HEK293 (cell line): ENCODE measurements around the gene ADAM19.

ENCODE experiments used
- CTCF ChIA-PET: fragments of 350-600 bp; formaldehyde crosslinking; extraction: SDS; loops from one replicate; lab custom pipeline; 2021; ENCODE audit warnings: antibody characterized with exemption; lab: Yijun Ruan, JAX
- POLR2A ChIA-PET: fragments of 300-600 bp; formaldehyde crosslinking; extraction: SDS; loops from one replicate; lab custom pipeline; 2020; ENCODE audit warnings: antibody characterized with exemption, inconsistent platforms; lab: Yijun Ruan, JAX
- H3K27ac ChIP-seq: fragments of 200-500 bp; sonication (Bioruptor generic); 2 replicates; pipeline ENCODE4 v1.5.1; 2014; ENCODE audit warnings: low read depth, low read length, control low read depth, inconsistent platforms; ENCODE audit errors: extremely low read depth
- H3K36me3 ChIP-seq, 2 experiments: fragments of 200-500 bp in 1 of 2; sonication (Bioruptor generic) in 1 of 2; 1 replicate in 1 of 2; 2 replicates in 1 of 2; pipeline ENCODE4 v1.5.1; 2014 to 2017; ENCODE audit warnings: inconsistent platforms in 2 of 2, low read length in 2 of 2; ENCODE audit not compliant: control insufficient read depth in 2 of 2, insufficient read depth in 1 of 2
- H3K4me1 ChIP-seq: fragments of 200-500 bp; sonication (Bioruptor generic); 2 replicates; pipeline ENCODE4 v1.5.1; 2014; ENCODE audit warnings: mild to moderate bottlenecking, low read length, inconsistent platforms; ENCODE audit not compliant: control insufficient read depth, insufficient read depth
- H3K4me3 ChIP-seq: 2 replicates; pipeline ENCODE4 v1.5.1; 2011; ENCODE audit warnings: low read depth, mild to moderate bottlenecking, control low read depth, low read length, moderate library complexity
- H3K9me3 ChIP-seq: fragments of 200-500 bp; sonication (Bioruptor generic); 2 replicates; pipeline ENCODE4 v1.5.1; 2014; ENCODE audit warnings: low read depth, low read length, inconsistent platforms; ENCODE audit not compliant: control insufficient read depth, insufficient read depth
- GLI4 ChIP-seq: fragments of 450-650 bp; formaldehyde crosslinking; IDR thresholded peaks from 2 replicates; pipeline ENCODE4 v1.5.1; 2016; ENCODE audit warnings: missing biosample characterization, missing genetic modification characterization
- GLIS1 ChIP-seq: fragments of 450-650 bp; formaldehyde crosslinking; IDR thresholded peaks from 2 replicates; pipeline ENCODE4 v1.5.1; 2016; ENCODE audit warnings: missing biosample characterization, missing genetic modification characterization
- HOXA7 ChIP-seq: sonication (generic); formaldehyde crosslinking; IDR thresholded peaks from 2 replicates; pipeline ENCODE4 v1.8.1; 2022; ENCODE audit warnings: missing genetic modification reagents, borderline replicate concordance
- INSM2 ChIP-seq: fragments of 450-650 bp; formaldehyde crosslinking; IDR thresholded peaks from 2 replicates; pipeline ENCODE4 v1.5.1; 2016; ENCODE audit warnings: missing biosample characterization, missing genetic modification characterization
- KLF1 ChIP-seq: fragments of 450-650 bp; formaldehyde crosslinking; IDR thresholded peaks from 2 replicates; pipeline ENCODE4 v1.5.1; 2016; ENCODE audit warnings: missing biosample characterization, missing genetic modification characterization
- SALL2 ChIP-seq: fragments of 450-650 bp; formaldehyde crosslinking; IDR thresholded peaks from 2 replicates; pipeline ENCODE4 v1.5.0; 2017; ENCODE audit warnings: missing biosample characterization, mild to moderate bottlenecking, missing genetic modification characterization, borderline replicate concordance
- SCRT1 ChIP-seq: fragments of 450-650 bp; formaldehyde crosslinking; IDR thresholded peaks from 2 replicates; pipeline ENCODE4 v1.5.1; 2016; ENCODE audit warnings: missing biosample characterization, missing genetic modification characterization, borderline replicate concordance
- YY2 ChIP-seq: fragments of 450-650 bp; formaldehyde crosslinking; IDR thresholded peaks from 2 replicates; pipeline ENCODE4 v1.5.1; 2016; ENCODE audit warnings: missing biosample characterization, missing genetic modification characterization
- ZBTB49 ChIP-seq: fragments of 450-650 bp; formaldehyde crosslinking; IDR thresholded peaks from 2 replicates; pipeline ENCODE4 v1.5.1; 2016; ENCODE audit warnings: missing biosample characterization, missing genetic modification characterization, low read depth
- ZBTB7A ChIP-seq: fragments of 450-650 bp; formaldehyde crosslinking; IDR thresholded peaks from 2 replicates; pipeline ENCODE4 v1.5.1; 2016; ENCODE audit warnings: low read depth, missing biosample characterization, missing genetic modification characterization
- ZFHX2 ChIP-seq: fragments of 450-650 bp; formaldehyde crosslinking; conservative IDR thresholded peaks from 2 replicates; pipeline ENCODE4 v1.5.1; 2016; ENCODE audit warnings: missing biosample characterization, missing genetic modification characterization
- ZFP3 ChIP-seq: fragments of 450-650 bp; formaldehyde crosslinking; IDR thresholded peaks from 2 replicates; pipeline ENCODE4 v1.5.1; 2016; ENCODE audit warnings: low read depth, missing biosample characterization, missing genetic modification characterization
- ZNF138 ChIP-seq: fragments of 450-650 bp; formaldehyde crosslinking; IDR thresholded peaks from 2 replicates; pipeline ENCODE4 v1.5.1; 2016; ENCODE audit warnings: missing biosample characterization, missing genetic modification characterization, borderline replicate concordance
- ZNF16 ChIP-seq: fragments of 450-650 bp; formaldehyde crosslinking; IDR thresholded peaks from 2 replicates; pipeline ENCODE4 v1.5.1; 2016; ENCODE audit warnings: low read depth, missing biosample characterization, missing genetic modification characterization
- ZNF184 ChIP-seq: fragments of 450-650 bp; IDR thresholded peaks from 2 replicates; pipeline ENCODE4 v1.5.1; 2018; ENCODE audit warnings: missing biosample characterization, mild to moderate bottlenecking, missing genetic modification characterization
- ZNF2 ChIP-seq: fragments of 450-650 bp; formaldehyde crosslinking; IDR thresholded peaks from 2 replicates; pipeline ENCODE4 v1.5.1; 2016; ENCODE audit warnings: missing biosample characterization, missing genetic modification characterization
- ZNF362 ChIP-seq: fragments of 450-650 bp; formaldehyde crosslinking; IDR thresholded peaks from 2 replicates; pipeline ENCODE4 v1.5.1; 2016; ENCODE audit warnings: missing biosample characterization, missing genetic modification characterization
- ZNF488 ChIP-seq: fragments of 450-650 bp; formaldehyde crosslinking; IDR thresholded peaks from 2 replicates; pipeline ENCODE4 v1.5.1; 2016; ENCODE audit warnings: missing biosample characterization, missing genetic modification characterization
- ZNF677 ChIP-seq: fragments of 450-650 bp; IDR thresholded peaks from 2 replicates; pipeline ENCODE4 v1.5.0; 2018; ENCODE audit warnings: missing biosample characterization, mild to moderate bottlenecking, missing genetic modification characterization, moderate library complexity
- ZSCAN4 ChIP-seq: fragments of 450-650 bp; formaldehyde crosslinking; IDR thresholded peaks from 2 replicates; pipeline ENCODE4 v1.5.1; 2017; ENCODE audit warnings: missing biosample characterization, missing genetic modification characterization

ADAM19 gene

GRCh38 chr5:157520911-157521703 is 54.5 kb downstream of the ADAM19 start:
- CTCF ChIA-PET, result interaction anchor here (0.6 kb wide), 2 partner anchors 198 to 446 kb away, joined by 3 to 4 read pairs; no protein-coding TSS in a partner anchor
- H3K27ac ChIP-seq, result no peak overlapping the region

GRCh38 chr5:157519579-157520253 is 55.9 kb downstream of the ADAM19 start:
- ChIA-PET CTCF (interaction anchor here (0.7 to 0.8 kb wide), 3 partner anchors 43 to 390 kb away, joined by 3 to 4 read pairs (median 3); no protein-coding TSS in a partner anchor), POLR2A (no interaction called here)
- H3K4me1 ChIP-seq, result no peaks in the 10 kb centered on the region
- no peaks in the 10 kb centered on the region for H3K9me3 ChIP-seq
- H3K4me3 ChIP-seq, result no peak overlapping the region
- no peak overlapping the region for H3K27ac ChIP-seq
- no peaks in the 10 kb centered on the region for H3K36me3 ChIP-seq
- no peak for TF ChIP-seq ZFP3 (tag by site-specific recombination)

More at GRCh38 chr5:157520911-157521703, 54.5 kb downstream of the ADAM19 start:
- no peaks in the 10 kb centered on the region for H3K4me1 ChIP-seq
- no peak for TF ChIP-seq HOXA7 (CRISPR knock-in tag)
- TF ChIP-seq ZSCAN4 (tag by site-specific recombination), result no peak
- no peak for TF ChIP-seq SALL2
- no peak for TF ChIP-seq ZFHX2 (tag by site-specific recombination)
- no peak for TF ChIP-seq YY2
- no peak for TF ChIP-seq ZNF2 (tag by site-specific recombination)
- no peak for TF ChIP-seq KLF1 (tag by site-specific recombination)
- no peak for TF ChIP-seq ZNF138 (tag by site-specific recombination)
- no peak for TF ChIP-seq ZNF16 (tag by site-specific recombination)
- no peak for TF ChIP-seq INSM2 (tag by site-specific recombination)
- no peak for TF ChIP-seq ZNF488
- TF ChIP-seq, all 188 proteins: peak for 0
- POLR2A ChIA-PET, result no interaction called here
- Histone ChIP-seq H3K9me3 (no peaks in the 10 kb centered on the region), H3K36me3 (no peaks in the 10 kb centered on the region), H3K4me3 (no peak overlapping the region)

GRCh38 chr5:157518963-157519362 is 56.6 kb downstream of the ADAM19 start:
- H3K27ac ChIP-seq, result no peak overlapping the region
- no peaks in the 10 kb centered on the region for H3K9me3 ChIP-seq
- POLR2A ChIA-PET, result no interaction called here
- H3K4me3 ChIP-seq, result no peak overlapping the region
- CTCF ChIA-PET, result interaction anchor here (0.7 to 0.8 kb wide), 2 partner anchors 42 to 163 kb away, joined by 3 to 4 read pairs; no protein-coding TSS in a partner anchor
- no peaks in the 10 kb centered on the region for H3K36me3 ChIP-seq
- no peaks in the 10 kb centered on the region for H3K4me1 ChIP-seq
- TF ChIP-seq SCRT1 (tag by site-specific recombination) (no peak), ZNF677 (tag by site-specific recombination) (no peak), ZFP3 (tag by site-specific recombination) (no peak), GLI4 (tag by site-specific recombination) (no peak), ZBTB7A (tag by site-specific recombination) (no peak), ZNF184 (no peak), ZSCAN4 (tag by site-specific recombination) (no peak), GLIS1 (tag by site-specific recombination) (no peak), ZBTB49 (tag by site-specific recombination) (no peak), ZNF138 (tag by site-specific recombination) (no peak), ZNF362 (no peak)
